ENCODE results near the gene ARID1B.

The ARID1B gene

DNA sequence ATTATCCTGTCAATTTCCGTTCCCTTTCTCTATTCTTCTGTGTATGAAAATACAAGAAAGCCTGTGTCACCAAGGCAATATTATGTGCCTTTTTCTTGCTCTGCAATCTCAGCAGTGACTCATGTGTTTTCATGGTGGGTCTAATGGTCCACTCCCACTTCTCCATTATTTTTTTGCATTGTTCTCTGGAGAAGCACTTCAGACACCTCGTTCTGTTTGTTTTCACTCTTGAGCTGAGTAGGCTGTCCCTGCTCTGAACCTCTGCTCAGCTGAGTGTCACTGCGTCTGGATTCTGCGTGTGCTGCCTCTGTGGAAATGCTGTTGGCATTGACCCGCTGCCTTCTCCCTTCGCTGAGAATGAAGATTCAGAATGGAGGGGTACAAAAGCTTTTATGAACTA lies 315.6 kb downstream of the ARID1B start:
- no peak for DNase-seq (ENCODE audit: low read depth in 4 of 4, low spot score in 1 of 4)

DNA sequence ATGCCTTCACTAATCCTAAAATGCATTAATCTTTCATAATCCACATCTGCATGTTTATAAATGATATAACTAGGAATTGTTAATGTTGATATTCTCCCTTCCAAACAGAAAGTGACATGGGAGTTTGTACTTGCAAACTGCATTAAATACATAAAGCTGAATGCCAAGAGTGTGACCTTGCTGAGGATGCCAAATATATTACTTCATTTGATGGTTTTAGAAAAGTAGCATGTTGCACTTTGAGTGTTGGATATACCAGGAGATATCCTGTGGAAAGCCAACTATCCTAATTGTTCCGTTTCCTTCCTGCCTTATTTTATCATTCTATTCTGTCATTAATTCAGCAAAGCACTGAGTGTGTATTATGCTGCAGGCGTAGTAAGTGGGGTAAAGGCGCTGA lies 316.4 kb downstream of the ARID1B start:
- DNase-seq (ENCODE audit: low read depth in 4 of 4, low spot score in 1 of 4) = no peak

DNA sequence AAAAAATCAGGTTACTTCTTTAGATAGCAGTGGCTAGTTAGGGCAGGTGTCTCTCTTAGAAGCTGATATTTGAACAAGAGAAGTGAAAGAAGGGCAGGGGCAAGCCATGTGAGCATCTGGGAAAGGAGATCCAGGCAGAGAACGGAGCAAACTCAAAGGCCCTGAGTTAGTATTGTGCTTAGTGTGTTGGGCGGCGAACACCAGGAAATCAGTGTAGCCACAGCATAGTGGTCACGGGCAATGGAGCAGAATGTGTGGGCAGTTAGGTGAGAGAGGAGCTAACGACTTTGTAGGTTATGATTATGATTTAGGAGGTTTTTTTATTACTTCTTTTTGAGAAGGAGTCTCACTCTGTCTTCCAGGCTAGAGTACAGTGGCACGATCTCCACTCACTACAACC lies 316.9 kb downstream of the ARID1B start:
- DNase-seq (ENCODE audit: low read depth in 4 of 4, low spot score in 1 of 4) = no peak

DNA sequence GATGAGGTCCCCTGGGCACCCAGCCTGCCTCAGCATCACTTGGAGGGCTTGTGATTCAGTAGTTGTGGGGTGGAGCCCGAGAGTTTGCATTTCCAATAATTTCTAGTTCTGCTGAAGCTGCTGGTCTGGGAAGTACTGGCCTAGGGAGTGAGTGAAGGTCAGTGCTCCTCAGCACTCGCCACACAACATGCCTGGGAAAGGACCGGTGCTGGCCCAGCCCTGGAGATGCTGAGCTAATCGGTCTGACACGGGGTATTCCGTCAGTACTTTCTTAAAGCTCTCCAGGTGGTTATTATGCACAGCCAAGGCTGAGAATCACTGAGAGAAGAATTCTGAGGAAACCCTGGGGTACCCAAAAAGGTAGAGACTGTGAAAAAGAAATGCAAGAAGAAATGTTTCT lies 317.9 kb downstream of the ARID1B start:
- no peak for DNase-seq (ENCODE audit: low read depth in 4 of 4, low spot score in 1 of 4)

DNA sequence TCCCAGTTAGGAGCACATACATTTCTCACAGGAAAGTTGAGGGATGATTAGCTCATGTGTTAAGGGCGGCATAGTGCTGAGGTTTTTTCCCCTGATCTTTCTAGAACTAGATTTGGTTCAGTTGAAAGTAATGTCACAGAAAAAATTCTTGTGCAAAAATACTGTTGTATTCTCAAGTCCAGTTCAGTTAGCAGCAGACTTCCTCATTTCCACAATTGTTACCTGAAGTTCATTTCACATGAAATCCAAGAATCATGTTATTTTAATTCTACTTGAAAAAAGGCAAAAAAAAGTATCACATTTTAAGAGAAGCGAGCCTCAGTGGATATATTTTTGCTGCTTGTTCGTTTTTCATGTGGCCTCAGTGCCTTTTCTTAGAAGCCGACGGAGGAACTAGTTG lies 318.4 kb downstream of the ARID1B start:
- DNase-seq (ENCODE audit: low read depth in 4 of 4, low spot score in 1 of 4) = no peak

DNA sequence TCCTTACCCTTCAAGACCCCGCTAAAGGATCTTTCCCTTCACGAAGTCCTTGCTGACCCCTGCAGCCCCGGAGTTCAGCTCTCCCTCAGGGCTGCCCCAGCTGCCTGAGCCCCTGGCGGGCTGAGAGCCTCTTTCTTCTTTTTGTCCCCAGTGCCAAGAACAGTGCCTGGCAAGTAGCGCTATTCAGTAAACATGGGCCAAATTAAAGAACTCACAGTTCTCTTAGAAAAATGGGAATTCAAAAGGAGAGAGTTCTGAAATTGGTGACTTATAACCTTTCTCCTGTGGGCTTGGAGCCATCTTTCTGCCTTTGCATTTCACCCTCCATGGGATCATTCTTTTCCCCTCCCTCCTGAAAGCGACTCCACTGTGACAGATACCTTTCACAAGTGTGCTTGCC lies 318.9 kb downstream of the ARID1B start:
- DNase-seq (ENCODE audit: low read depth in 4 of 4, low spot score in 1 of 4) = no peak

DNA sequence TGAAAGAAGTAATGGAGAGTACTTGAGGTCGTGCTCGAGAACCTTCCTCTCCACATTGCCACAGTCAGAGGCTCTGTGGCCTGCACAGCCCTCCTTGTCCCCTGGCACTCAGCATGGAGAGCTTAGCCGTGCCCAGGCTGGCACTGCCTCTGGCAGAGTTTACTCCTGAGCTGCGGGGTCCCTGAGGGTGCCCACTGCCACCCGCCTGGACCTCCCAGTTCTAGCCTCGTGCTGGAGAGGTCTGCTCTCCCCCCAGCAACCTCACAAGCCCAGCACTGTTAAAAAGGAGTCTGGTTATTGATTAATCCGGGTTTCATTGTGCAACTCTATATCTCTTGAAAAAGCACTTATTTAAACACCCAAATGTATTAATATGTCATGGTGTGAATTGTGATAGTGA lies 319.3 kb downstream of the ARID1B start:
- DNase-seq (ENCODE audit: low read depth in 4 of 4, low spot score in 1 of 4) = no peak

DNA sequence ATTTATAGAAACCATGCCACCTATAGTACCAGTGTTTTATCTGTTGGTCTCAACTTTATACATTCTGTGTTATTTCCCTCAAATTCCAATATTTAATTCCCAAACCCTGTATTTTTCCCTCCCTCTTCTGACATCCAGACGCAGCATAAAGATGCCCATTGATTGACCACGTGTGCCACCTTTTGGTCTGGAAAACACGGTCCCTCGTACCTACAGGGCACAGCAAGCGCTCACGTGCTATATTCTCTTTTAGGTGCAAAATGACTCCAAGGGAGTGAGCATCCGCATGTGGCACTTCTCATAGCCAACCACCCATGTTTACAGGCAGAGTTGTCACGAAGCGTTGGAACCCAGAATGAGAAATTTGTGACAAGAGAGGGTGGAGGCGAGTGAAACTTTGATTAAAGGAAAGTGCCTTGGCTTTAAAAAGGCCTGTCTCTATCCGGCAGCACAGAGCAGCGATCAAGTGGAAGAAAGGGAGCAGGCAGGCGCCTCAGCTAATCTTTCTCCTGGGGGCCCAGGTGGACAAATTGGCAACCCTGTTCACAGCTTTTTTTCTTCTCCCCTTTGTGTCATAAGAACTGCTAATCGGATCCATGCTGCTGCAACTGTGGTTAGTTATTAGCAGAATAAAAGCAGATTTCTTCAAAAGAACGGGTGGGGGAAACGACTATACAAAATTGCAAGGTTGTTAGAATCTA lies 320.2 kb downstream of the ARID1B start:
- no peak for DNase-seq (ENCODE audit: low read depth in 4 of 4, low spot score in 1 of 4)

DNA sequence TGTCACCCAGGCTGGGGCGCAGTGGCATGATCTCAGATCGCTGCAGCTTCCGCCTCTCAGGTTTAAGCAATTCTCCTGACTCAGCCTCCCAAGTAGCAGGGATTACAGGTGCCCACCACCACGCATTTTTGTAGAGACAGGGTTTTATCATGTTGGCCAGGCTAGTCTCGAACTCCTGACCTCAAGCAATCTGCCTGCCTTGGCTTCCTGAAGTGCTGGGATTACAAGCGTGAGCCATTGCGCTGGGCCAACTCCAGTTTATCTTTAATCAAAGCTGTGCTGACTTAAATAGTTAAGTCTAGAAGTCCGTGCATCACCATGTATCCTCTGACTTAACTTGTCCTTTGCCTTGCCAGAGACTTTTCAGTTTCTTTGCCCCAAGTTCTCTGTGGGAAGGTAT lies 321.8 kb downstream of the ARID1B start:
- no peak for DNase-seq (ENCODE audit: low read depth in 4 of 4, low spot score in 1 of 4)

DNA sequence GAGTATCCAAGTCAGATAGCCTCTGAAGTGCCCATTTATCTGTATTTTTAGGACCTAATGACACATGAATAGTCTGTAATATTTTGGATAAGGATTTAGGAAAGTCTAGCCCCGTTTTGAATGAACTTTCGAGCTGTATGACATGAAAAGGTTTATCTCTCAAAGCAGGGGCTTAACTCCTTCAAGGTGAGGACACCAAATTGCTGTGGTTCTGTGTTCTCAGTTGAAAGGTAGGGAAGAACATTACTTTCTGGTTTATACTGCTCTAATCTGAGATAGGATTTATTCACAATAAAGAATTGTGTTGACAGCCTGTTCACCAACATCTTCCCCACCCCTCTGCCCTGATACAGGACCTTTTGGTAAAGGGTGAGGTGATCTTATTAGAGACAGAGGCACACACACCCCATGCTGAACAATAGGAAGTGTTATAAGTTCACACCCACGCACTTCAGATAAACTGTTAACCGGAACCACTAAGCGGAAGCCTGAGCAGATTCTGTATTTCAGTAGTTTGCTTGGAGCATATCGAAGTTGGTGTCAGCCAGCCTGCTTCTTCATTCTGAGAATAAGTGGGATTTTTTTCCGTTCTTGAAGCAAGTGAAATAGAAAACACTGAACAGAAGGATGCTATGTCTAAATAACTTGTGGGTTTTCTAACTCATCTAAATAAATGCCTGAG lies 322.9 kb downstream of the ARID1B start:
- peak in 3 of 4 experiments; percentile 26 to 43 (median 30) for DNase-seq (ENCODE audit: low read depth in 4 of 4, low spot score in 1 of 4)

DNA sequence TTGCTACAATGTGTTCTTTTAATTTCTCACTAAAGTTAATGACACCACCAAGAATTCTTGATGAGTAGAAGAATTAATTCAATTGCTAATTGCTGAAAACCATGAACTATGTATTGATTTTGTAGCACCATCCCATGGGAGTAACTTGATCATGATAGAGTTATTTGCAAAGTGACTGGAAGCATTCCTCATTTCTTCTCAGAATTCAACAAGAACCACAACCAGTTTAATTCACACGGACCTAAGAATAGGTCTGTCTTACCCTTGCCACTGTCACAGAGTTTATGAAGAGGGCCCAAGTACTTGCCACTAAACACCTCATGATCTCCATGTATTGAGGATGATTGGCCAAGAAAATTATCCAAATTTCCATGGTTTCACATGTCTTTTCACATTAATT lies 324.0 kb downstream of the ARID1B start:
- DNase-seq (ENCODE audit: low read depth in 4 of 4, low spot score in 1 of 4) = no peak

DNA sequence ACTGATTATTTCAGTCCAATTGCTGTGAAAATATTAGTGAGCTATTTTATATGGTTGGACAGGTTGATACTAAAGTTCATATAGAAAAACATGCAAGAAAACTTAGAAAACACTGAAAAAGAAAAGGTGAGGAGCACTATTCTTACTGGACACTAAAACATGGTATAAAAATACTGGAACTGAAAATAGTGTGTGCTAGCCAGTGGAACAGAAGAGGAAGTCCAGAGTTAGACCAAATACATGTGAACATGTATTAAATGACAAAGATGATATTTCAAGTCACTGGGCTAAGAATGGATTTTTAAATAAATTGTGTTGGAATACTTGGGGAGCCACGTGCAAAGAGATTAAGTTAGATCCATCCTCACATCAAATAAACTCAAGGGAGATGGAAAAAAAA lies 327.6 kb downstream of the ARID1B start:
- no peak for DNase-seq (ENCODE audit: low read depth in 4 of 4, low spot score in 1 of 4)

DNA sequence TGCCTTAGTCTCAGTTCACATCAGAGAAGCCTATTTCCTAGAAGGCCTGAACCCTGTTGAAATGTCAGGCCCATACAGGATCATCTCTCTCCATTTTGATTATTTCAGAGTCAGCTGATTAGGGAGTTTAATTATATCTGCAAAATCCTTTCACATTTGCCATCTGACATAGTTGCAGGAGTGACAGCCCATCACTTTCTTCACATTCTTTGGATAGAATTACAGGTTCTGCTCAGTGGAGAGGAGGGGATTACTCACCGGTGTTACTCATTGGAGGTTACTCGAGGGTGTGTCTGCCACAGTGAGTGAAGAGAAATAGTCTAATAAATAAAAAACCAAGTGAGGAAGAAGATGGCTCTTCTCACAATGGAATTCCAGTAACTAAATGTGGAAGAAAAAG lies 329.3 kb downstream of the ARID1B start:
- no peak for DNase-seq (ENCODE audit: low read depth in 4 of 4, low spot score in 1 of 4)

DNA sequence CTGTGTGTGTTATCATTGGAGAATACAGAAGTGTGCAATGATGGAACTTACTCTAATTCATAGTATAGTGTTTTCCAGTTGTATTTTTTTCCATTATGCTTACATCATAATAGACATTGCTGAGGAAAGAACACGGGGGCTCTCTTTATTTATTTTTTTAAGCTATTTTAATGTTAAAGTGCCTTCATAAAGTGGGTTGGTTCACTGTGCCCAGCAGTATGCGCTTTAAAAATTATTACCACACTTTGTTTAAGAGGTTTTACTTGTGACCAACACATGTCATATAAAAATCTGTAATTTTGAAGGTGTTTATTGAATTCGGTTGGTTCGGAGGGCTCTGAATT lies 330.4 kb downstream of the ARID1B start:
- DNase-seq (ENCODE audit: low read depth in 4 of 4, low spot score in 1 of 4) = no peak

DNA sequence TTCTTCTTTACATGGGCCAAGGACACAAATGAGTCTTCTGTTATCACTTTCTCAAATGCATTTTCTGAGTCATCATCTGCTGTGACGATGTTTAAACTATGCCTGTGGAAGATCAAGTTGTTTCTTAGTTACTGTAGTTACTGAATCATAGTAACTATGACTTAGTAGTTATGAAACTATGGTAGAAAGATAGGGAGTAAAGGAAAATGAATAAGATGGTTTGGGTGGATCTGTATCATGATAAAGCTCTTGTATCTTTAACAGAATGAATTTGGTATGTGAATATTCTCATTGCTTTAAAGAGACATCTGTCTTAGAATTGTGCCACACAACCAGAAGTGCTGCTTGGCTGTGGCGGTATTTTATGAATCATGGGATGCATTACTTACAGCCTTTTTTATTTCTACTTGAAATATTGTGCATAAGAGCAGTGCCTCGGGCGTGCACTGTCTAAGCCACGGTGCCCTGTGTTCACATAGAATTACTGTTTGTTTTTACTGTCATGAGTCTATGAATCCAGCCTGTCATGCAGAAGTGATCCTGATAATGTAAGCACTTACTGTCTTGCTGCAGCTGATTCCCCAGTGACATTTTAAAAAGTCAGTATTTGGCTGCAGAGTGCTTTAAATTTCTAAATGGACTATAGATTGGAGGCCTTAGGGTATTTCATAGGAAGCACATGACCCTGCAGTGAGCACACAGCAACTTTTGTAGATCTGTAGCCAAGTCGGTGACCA lies 330.9 kb downstream of the ARID1B start:
- DNase-seq (ENCODE audit: low read depth in 4 of 4, low spot score in 1 of 4) = no peak

DNA sequence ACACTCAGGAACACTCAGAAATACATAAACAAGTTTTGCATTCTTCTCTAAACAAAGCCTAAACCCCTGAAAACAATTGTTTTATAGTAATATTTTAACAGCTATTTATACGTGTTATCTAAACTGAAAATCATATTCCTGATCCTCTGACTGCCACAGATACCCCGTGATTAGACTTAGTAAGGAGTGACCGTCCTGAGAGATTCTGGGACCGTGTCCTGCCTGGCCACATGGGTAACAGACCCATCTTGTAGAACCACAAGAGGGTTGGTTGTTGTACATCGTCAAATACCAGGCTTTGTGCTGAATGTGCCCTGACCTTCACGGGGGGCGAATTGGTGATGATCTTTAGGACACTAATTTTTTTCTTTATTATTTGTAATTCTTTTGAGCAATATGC lies 331.7 kb downstream of the ARID1B start:
- no peak for DNase-seq (ENCODE audit: low read depth in 4 of 4, low spot score in 1 of 4)

DNA sequence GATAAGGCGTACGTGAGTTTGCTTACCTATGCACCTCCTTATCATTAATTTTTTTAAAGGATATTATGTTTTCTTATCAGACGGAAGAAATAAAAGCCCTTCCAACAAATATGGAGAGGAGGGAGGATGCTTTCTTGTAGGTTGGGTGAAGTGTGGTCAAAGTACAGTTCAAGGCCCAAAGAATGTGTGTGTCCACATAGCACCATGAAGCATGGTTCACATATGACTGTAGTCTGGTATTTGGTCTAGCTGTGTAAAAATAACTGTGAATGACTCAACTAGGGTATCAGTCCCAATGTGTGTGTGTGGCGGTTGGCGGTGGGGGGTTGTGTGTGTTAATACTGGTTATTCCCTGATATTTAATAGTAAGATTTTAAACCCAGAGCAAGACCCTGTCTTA lies 333.4 kb downstream of the ARID1B start:
- DNase-seq (ENCODE audit: low read depth in 4 of 4, low spot score in 1 of 4) = no peak

DNA sequence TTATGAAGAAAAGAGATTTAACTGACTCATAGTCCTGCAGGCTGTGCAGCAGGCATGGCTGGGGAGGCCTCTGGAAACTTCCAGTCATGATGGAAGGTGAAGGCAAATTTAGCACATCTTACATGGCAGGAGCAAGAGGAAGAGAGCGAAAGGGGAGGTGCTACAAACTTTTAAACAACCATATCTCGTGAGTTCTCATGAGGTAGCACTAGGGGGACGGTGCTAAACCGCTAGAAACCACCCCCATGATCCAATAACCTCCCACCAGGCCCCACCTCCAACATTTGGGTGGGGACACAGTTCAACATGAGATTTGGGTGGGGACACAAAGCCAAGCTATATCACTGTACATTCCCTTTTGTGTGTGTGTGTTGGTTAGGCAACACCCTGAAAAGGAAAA lies 336.2 kb downstream of the ARID1B start:
- no peak for DNase-seq (ENCODE audit: low read depth in 4 of 4, low spot score in 1 of 4)

DNA sequence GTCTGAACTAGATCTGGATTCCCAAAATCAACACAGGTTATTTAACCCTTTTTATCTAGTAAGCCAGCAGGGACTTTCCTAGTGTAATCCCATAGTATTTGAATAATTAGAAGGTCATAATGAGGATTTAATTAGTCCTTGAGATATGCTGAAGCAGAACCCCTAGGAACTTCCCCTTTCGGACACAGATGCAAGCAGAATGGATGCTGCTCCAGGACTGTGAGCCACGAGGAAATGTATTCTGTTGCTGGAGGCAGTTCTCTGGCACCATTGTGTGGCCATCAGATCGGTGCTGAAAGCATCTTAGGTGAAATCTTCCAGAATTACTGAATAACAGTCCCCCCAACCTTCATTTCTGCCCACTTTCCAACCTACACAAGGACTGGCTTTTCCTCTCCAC lies 339.2 kb downstream of the ARID1B start:
- no peak for DNase-seq (ENCODE audit: low read depth in 4 of 4, low spot score in 1 of 4)

DNA sequence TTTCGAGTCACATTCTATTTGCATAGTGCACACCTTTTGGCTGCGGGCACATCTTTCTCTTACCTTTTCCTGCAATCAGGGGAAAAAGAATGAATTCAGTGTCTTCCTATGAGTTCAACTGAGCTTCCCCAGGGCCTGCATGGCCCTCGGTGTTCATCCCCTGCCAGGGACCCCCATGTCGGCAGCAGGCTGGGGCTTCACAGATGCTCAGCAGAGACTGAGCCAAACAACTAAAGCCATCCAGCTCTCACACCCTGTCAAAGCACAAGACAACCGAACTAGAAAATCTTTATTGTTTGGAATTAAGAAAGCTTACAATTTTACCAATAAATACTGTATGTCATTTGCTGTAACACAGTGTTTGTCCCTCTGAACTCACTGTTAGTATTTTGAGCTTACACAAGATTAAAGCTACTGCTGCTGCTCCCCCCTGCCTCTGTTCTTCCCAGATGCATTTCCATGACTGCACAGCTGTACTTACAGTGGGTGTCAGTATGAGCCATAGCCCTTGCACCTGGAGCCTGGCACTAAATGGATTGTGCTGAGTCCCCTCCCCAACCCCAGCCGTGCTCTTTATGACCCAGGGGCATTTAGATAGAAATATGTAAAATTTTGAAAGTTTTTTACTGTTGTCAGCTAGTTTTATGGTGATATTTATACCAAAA lies 340.4 kb downstream of the ARID1B start:
- DNase-seq (ENCODE audit: low read depth in 4 of 4, low spot score in 1 of 4) = no peak

DNA sequence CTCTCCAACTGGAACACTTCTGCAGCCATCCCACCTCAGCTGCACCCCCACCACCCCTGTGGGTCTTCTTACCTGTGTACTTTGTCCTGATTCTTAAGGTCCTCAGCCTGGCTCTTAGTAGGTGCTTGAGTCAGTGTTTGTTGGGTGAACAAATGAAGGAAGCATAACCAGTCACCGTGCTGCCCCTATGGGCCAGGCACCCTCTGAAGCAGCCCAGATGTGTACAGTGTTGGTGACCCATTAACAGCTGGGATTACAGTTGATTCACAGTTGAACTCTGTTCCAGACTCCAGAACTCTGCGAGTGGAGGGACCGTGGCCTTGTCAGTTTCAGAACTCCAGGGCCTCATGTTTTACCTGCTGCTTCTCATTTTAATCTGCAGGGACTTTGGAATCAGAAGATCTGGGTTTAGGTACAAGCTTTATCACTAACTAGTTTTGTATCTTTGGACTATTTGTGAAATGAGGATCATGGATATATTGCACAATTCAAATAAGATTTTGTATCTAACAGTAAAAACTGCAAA lies 342.4 kb downstream of the ARID1B start:
- no peak for DNase-seq (ENCODE audit: low read depth in 4 of 4, low spot score in 1 of 4)
